Activated CD4-positive, alpha-beta T cell treated with anti-CD3 and anti-CD28 coated beads, Interleukin-2, amount 50 U/mL, for 24 hours (primary cell): Measurements from ENCODE around the gene DLG2.

Source experiments
- DNase-seq, 2 donors: peaks; one replicate each; pipeline ENCODE4 v3.0.0-alpha.2; 2020; ENCODE audit warnings: low read depth in 1 of 2, low spot score in 1 of 2

DLG2 gene

GRCh38 chr11:84414920-84415319 is 1212.2 kb downstream of the DLG2 start:
- no peak for DNase-seq

DNA sequence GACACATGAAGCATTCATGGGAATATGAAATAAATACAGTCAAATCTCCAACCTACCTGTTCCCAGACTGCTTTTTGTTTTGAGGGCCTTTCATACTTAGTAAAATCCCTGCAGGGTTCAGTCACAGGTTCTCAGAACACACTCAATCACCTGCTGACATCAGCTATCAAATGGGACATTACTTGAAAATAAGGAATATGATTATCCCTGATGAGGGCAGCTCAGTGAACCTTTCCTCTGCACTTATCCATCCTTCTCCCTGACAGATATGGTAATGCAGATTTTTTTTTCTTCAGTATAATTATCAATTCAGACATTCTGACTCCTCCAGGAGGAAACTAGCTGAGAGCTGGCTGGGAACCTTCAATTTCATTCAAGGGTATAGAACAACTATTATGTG is 1213.6 kb downstream of the DLG2 start:
- no peak for DNase-seq

DNA sequence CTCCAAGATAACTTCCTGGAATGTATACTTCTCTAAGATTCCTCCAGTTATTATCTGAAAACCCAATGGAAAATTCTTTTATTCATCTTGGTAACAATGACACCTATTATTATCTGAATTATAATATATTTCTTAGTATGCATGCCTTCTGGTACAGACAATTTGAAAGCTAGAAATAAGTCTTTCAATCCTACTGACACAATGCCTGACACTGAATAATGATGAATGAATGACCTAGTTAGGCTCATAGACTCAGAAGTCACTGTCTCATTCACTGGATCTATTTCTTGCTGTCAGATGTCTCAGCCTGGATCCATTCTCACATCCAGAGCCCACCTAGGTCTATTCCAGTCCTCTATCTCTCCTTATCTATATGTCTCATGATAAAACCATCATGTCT is 1214.3 kb downstream of the DLG2 start:
- DNase-seq = no peak

GRCh38 chr11:84408946-84409411 is 1218.2 kb downstream of the DLG2 start:
- no peak for DNase-seq

DNA sequence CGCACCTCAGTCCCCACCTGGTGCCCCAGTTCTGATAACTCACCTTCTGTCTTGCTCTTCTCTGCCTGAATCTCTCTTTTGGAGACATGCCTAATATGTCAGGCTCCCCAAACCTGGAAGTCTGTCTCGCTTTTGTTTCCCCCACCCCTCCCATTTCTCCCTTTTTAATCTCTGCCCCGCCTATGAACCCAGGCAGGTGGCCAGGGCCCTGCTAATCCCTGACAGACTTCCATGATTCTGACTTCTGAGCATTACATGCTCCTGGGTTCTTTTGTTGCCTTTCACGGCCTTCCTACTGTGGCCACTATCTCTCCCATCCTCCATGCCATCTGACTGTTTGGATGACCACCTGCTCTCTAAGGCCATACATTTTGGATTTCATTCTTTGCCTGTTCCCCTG is 1220.1 kb downstream of the DLG2 start:
- DNase-seq = no peak

- DNase-seq = no peak
Observed at GRCh38 chr11:84398017-84398626, 1229.0 kb downstream of the DLG2 start.

DNA sequence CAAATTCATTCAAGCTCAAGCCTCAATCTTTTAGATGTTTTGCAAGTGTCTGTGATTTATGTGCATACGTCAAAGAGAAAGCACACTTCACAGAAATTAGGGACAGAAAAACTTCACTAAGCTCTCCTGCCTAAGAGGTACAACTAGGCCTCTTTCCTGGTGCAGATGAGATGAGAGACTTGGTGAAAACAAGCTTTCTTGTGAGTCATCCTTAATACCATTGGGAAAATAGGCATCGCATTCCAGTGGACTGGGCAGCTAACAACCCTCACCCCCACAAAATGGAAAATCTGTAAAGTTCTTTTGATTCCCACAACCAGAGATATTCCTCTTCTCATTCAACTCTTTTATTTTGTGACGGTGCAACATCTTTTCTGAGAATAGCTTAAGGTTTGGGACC is 1230.6 kb downstream of the DLG2 start:
- no peak for DNase-seq

GRCh38 chr11:84390441-84391078 is 1236.6 kb downstream of the DLG2 start:
- no peak for DNase-seq

DNA sequence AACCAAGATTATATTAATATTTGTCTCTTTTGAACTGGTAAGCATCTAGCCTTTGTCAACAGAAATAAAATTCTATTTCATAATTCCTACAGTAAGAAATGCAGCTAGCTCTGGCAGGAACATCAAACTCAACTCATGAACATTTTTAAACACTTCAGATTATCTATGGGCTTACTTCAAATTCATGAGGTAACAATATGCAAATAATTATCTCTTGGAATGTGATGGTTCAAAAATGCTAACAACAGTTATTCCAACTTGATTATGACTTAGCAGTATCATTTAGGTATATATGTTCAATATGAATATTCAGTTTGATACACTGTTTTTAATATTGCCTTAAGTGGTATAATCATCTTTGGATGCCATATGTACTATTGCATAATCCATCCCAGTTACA is 1237.4 kb downstream of the DLG2 start:
- no peak for DNase-seq

DNA sequence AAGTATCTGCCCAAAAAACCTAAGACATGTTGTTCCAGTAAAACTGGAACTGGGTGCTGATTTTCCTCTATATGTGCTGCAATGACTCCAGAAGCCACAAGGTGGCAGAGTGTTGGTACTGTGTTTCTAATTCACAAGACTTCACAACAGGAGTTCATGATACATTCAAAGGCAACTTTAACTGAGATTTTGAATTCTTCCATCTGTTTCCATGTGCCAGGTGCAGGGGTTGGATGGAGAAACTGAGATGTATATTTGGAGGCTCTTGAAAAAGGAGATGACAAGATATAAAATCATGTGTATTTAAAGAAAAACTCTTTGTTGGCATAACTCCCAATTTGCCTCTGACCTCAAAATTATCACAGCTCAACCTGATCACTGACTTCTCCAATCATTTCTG is 1242.4 kb downstream of the DLG2 start:
- DNase-seq = peak in 1 of 2 donors; percentile 3

GRCh38 chr11:84383576-84383975 is 1243.6 kb downstream of the DLG2 start:
- DNase-seq = no peak

- no peak for DNase-seq
Observed at GRCh38 chr11:84381666-84382065, 1245.5 kb downstream of the DLG2 start.

DNA sequence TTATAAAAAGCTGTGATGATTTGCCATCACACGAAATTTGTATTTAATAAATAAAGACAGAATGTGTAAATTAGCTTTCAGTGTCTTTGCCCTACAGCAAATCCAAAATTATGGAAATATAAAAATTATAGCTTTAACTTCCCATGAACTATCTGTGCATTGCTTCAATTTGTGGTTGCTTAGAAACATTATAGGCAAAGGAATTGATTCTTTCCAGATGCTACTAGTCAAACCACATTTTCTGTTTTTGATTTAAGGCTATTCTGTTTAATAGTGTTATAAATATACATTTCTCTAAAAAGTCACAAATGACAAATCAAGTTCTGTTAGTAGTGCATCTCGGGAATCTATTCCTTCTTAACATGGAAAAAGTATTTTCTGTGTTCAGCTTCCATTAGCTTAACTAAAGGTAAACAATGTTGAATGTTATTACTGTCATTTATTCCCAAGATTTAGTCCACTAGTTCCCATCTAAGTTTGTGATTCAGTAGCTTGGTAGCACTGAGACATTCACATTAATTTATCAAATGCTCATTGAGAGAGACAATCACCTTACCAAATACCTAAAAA is 1254.7 kb downstream of the DLG2 start:
- DNase-seq = no peak

DNA sequence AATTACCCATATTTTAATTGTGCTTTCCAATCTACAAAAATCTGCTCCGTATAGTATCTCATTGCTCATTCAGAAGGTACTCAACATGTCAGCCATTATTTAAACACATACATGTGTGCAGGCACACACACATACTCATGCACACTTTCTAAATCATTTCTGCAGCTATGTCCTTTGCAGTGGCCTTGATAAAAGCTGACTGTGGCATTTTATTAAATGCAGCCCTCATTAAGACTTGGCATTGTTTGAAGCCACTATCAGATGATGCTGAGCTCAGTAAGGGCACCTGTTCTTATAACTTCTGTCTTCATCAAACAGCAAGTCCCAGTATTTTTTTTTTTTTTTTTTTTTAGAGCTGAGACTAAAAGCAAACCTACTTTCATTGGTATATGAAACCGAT is 1269.1 kb downstream of the DLG2 start:
- no peak for DNase-seq

DNA sequence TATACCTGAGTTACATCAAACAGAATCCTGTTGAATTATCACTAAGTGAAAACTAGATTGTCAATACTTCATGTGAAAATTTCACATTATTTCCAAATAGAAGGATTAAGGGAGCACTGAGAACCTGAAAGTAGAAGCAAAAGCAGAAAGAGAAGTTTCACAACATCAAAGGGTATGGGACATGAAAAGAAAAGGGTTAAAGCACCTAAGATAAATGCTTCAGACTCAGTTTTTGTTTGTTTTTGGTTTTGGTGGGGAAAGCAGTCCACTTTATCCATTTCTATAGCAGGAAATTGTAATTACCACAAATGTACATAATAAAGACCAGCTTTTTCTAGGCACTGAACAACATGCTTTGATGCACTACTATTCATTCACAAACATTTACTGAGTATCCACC is 1271.2 kb downstream of the DLG2 start:
- DNase-seq = no peak

GRCh38 chr11:84345597-84345996 is 1281.5 kb downstream of the DLG2 start:
- DNase-seq = no peak

DNA sequence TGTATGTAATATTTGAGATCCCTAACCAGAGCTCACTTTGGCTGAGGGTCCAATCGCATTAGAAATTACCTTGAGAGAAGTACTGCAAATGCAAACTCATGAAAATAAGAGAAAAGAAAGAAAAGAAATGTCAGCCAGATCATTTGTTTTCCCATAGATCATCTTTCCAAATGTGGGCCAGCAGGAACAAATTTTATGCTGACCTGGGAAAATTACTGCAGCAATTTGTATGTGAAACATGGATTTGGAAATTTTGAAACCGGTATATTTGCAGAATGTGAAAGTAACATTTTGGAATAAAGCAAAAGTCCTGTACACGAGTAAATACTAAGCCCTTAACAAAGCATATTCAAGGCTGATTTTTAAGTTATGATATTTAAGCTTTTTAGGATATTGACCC is 1282.1 kb downstream of the DLG2 start:
- no peak for DNase-seq

- DNase-seq = no peak
Observed at GRCh38 chr11:84339796-84340195, 1287.3 kb downstream of the DLG2 start.

DNA sequence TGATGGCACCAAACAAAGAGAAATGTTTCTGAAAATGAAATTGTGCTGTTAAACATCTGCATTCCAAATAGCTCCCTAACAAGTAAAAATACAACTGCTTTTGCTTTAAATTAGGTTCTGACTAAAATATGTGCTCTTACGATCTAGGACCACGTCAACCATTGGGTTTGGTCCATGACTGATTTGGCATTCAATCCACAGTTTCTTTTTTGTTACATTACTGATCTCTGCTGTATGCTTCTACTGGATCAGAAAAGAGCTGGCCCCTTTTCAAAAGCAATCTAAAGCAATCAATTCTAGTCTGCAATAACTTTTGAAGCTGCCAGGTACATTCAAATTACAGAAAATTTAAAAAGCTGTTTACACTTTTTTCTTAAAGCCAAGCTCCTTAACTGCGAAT is 1293.9 kb downstream of the DLG2 start:
- DNase-seq = no peak

DNA sequence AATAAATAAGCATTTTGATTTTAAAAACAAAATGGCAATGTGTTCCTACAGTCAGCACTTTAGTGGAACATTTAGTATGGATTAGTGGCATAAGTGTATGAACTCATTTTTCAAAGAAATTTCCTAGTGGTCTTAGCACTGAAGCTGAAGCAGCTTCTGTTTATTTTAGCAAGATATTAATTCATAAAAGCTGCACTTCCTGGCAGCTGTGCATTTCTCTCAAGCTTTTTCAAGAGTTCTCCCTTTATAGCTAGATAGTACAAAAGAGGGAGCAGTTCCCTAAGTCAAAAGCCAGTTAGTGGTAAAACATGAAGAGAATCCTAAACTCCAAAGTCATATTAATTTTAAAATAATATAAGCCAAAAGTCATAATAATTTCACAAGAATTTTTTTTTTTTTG is 1304.9 kb downstream of the DLG2 start:
- no peak for DNase-seq

- no peak for DNase-seq
Observed at GRCh38 chr11:84319863-84320262, 1307.3 kb downstream of the DLG2 start.

DNA sequence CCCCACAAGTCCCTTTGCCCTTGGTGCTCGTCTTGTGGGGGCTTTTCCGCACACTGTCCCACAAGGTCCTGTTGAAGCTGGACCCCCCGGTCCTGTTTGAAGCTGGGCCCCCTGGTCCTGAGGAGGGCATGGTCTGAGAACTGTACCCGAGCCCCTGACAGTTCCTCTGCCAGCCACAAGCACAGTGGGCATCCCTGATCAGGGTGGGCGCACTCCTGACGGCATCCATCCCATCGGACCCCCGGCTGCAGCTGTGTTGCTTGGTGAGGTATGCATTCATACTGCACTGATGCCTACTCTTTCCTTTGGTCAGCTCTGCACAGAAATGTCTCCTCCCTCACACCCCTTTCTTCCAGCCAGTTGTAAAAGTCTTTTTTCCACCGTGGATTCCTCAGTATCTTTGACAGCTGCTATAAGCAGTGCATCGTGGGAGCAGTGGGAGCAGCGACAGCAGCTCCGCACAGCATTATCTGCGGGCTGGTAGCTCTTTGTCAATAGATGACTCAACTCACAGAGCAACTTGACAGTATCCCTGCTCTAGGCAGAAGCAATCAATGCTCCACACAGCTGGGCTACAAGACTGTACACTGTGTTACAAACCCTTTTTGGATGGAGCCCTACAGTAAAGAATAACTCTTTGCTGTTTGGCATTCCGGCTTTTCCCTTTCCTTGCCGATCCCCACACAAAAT is 1310.1 kb downstream of the DLG2 start:
- no peak for DNase-seq
